SK-N-SH (cell line): ENCODE data around the gene KRTAP5-8. TPM values are rescaled to one million over a fixed set of nuclear protein-coding genes. Genes with fewer than 3 reads are reported as not detected.

Source experiments
- CTCF ChIA-PET: fragments of 300-600, 350-600 bp; formaldehyde crosslinking; extraction: SDS; loops from one replicate; lab custom pipeline; 2021; lab: Yijun Ruan, JAX
- POLR2A ChIA-PET: fragments of 350-600 bp; sonication (Branson Sonifier 250); formaldehyde crosslinking; extraction: SDS; loops from one replicate; lab custom pipeline; 2020; ENCODE audit warnings: antibody characterized with exemption, inconsistent platforms; lab: Yijun Ruan, JAX
- DNase-seq: peaks from one replicate; pipeline ENCODE4 v3.0.0; 2012
- H2AFZ ChIP-seq: fragments of 200-600 bp; sonication (generic); 2 replicates; pipeline ENCODE4 v1.8.1; 2016; ENCODE audit warnings: antibody characterized with exemption, mild to moderate bottlenecking, low read depth
- H3F3A ChIP-seq: fragments of 200-600 bp; sonication (generic); replicated peaks from 2 replicates; pipeline ENCODE3; 2016; ENCODE audit warnings: antibody characterized with exemption, mild to moderate bottlenecking; ENCODE audit not compliant: insufficient read depth
- H3K27ac ChIP-seq, 2 experiments: fragments of 200-500 bp in 1 of 2; fragments of 200-600 bp in 1 of 2; sonication (Bioruptor generic) in 1 of 2; sonication (generic), shearing (Covaris generic) in 1 of 2; 2 replicates each; pipeline versions ENCODE4 v1.5.1 to v1.6.1; 2014 to 2016; ENCODE audit warnings: low read depth in 2 of 2, inconsistent platforms in 1 of 2, low read length in 1 of 2, mild to moderate bottlenecking in 1 of 2, mixed read lengths in 1 of 2
- H3K27me3 ChIP-seq: fragments of 200-600 bp; sonication (generic), shearing (Covaris generic); 2 replicates; pipeline ENCODE4 v1.6.1; 2016; ENCODE audit warnings: mixed run types; ENCODE audit not compliant: insufficient read depth
- H3K36me3 ChIP-seq, 2 experiments: fragments of 200-500 bp in 1 of 2; fragments of 200-600 bp in 1 of 2; sonication (Bioruptor generic) in 1 of 2; sonication (generic) in 1 of 2; replicated peaks in 1 of 2; 2 replicates each; pipeline versions ENCODE3 to v1.5.1; 2014 to 2016; ENCODE audit warnings: low read length in 1 of 2, mild to moderate bottlenecking in 1 of 2; ENCODE audit not compliant: insufficient read depth in 2 of 2, control insufficient read depth in 1 of 2
- H3K4me1 ChIP-seq, 2 experiments: fragments of 200-500 bp in 1 of 2; fragments of 200-600 bp in 1 of 2; sonication (Bioruptor generic) in 1 of 2; sonication (generic), shearing (Covaris generic) in 1 of 2; 2 replicates each; pipeline versions ENCODE4 v1.5.1 to v1.6.1; 2014 to 2016; ENCODE audit warnings: low read depth in 1 of 2, low read length in 1 of 2, mixed run types in 1 of 2; ENCODE audit not compliant: insufficient read depth in 2 of 2, control insufficient read depth in 1 of 2
- H3K4me2 ChIP-seq: fragments of 200-600 bp; sonication (generic), shearing (Covaris generic); 2 replicates; pipeline ENCODE4 v1.6.1; 2017; ENCODE audit warnings: mixed run types
- H3K4me3 ChIP-seq, 2 experiments: fragments of 200-500 bp in 1 of 2; fragments of 200-600 bp in 1 of 2; sonication (Bioruptor generic) in 1 of 2; sonication (generic), shearing (Covaris generic) in 1 of 2; 2 replicates each; pipeline versions ENCODE4 v1.5.1 to v1.8.1; 2014 to 2016; ENCODE audit warnings: low read depth in 2 of 2, inconsistent platforms in 1 of 2, low read length in 1 of 2, mild to moderate bottlenecking in 1 of 2, mixed read lengths in 1 of 2, moderate library complexity in 1 of 2
- H3K79me2 ChIP-seq: fragments of 200-600 bp; sonication (generic); 2 replicates; pipeline ENCODE4 v1.8.1; 2017; ENCODE audit warnings: mild to moderate bottlenecking; ENCODE audit not compliant: insufficient read depth
- H3K9ac ChIP-seq: fragments of 200-600 bp; sonication (generic); 2 replicates; pipeline ENCODE4 v1.6.1; 2017; ENCODE audit warnings: mixed run types
- H3K9me2 ChIP-seq: fragments of 200-600 bp; sonication (generic); 2 replicates; pipeline ENCODE4 v1.6.1; 2017; ENCODE audit warnings: mixed run types
- H3K9me3 ChIP-seq: fragments of 200-600 bp; sonication (generic); 2 replicates; pipeline ENCODE4 v1.6.1; 2017; ENCODE audit warnings: mixed run types, mild to moderate bottlenecking, moderate library complexity
- H4K20me1 ChIP-seq: fragments of 200-600 bp; sonication (generic); 2 replicates; pipeline ENCODE4 v1.6.1; 2017; ENCODE audit warnings: mild to moderate bottlenecking, mixed run types; ENCODE audit not compliant: insufficient read depth
- CTCF ChIP-seq: fragments of 200-600 bp; sonication (generic); IDR thresholded peaks from 2 replicates; pipeline ENCODE4 v1.6.1; 2017; ENCODE audit warnings: antibody characterized with exemption, mild to moderate bottlenecking, moderate library complexity
- FOXM1 ChIP-seq: IDR thresholded peaks from 2 replicates; pipeline ENCODE4 v1.4.0; 2012; ENCODE audit warnings: low read depth, mild to moderate bottlenecking
- MEF2A ChIP-seq: IDR thresholded peaks from 2 replicates; pipeline ENCODE4 v1.4.0; 2012; ENCODE audit warnings: low read depth, borderline replicate concordance
- NRF1 ChIP-seq: IDR thresholded peaks from 2 replicates; pipeline ENCODE4 v1.6.1; 2012; ENCODE audit warnings: low read depth, mild to moderate bottlenecking, low read length
- RAD21 ChIP-seq: IDR thresholded peaks from 2 replicates; pipeline ENCODE4 v1.6.1; 2012; ENCODE audit warnings: mild to moderate bottlenecking, low read length
- RXRA ChIP-seq: IDR thresholded peaks from 2 replicates; pipeline ENCODE4 v1.4.0; 2012; ENCODE audit warnings: low read depth, mild to moderate bottlenecking, borderline replicate concordance
- SMC3 ChIP-seq: IDR thresholded peaks from 2 replicates; pipeline ENCODE4 v1.6.1; 2012; ENCODE audit warnings: low read depth, low read length, improper control_type of control experiment
- TAF1 ChIP-seq: IDR thresholded peaks from 2 replicates; pipeline ENCODE4 v1.6.1; 2012; ENCODE audit warnings: low read depth, mild to moderate bottlenecking, low read length, moderate library complexity, borderline replicate concordance
- WGBS: methylation state at CpG from one replicate; pipeline ENCODE4 v1.1.6; 2017; ENCODE audit warnings: low lambda C conversion rate; 5-methylcytosine and 5-hydroxymethylcytosine counted together
- polyA plus RNA-seq, 3 experiments: library from polyadenylated mRNA; depleted of rRNA; stranded (reverse); fragments of >200 nt; gene quantifications; 2 replicates each; pipeline ENCODE4 v1.2.3, GENCODE V29; 2012
- TF ChIP-seq, protein P1 (sequence below): IDR thresholded peaks from 2 replicates; pipeline ENCODE4 v1.4.0; 2012; ENCODE audit warnings: low read depth, borderline replicate concordance

The KRTAP5-8 gene
- polyA plus RNA-seq, 1 of the 3 experiments (the other 2 are of a cell fraction) = not detected

GRCh38 chr11:71542879-71543777 is 5.3 kb downstream of the KRTAP5-8 start (continued):
- TF ChIP-seq CTCF = no peak
- TF ChIP-seq MEF2A = no peak
- TF ChIP-seq RXRA = no peak
- TF ChIP-seq RAD21 = no peak

DNA sequence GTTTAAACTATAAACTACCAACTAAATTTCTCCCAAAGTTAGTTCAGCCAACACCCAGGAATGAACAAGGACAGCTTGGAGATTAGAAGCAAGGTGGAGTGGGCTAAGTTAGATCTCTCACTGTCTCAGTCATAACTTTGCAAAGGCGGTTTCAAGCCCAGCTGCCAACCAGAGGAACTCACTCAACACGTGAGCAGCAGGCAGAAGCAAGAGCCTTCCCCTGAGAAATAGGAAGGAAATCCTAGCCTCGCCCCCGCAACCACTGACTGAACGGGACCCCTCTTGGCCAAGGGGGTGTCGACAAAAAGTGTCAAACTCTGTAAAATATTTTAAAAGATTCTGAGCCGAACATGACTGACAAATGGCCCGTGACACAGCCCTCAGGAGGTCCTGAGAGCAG is 6.0 kb downstream of the KRTAP5-8 start:
- WGBS = 44% methylated on average over 8 of the region's 8 CpGs
- Histone ChIP-seq H3K4me3 (no peak overlapping the region), H3K4me2 (no peak overlapping the region), H3K27ac (no peak overlapping the region; a peak in 1 of 4 replicates), H3K4me1 (peaks cover 0 to 10% of the 10 kb centered on the region in 2 experiments; a peak in 1 of 4 replicates), H3K9me2 (no peaks in the 10 kb centered on the region), H3K79me2 (no peaks in the 10 kb centered on the region), H4K20me1 (no peaks in the 10 kb centered on the region), H2AFZ (no peak overlapping the region), H3F3A (no peaks in the 10 kb centered on the region), H3K9me3 (no peaks in the 10 kb centered on the region), H3K36me3 (no peaks in the 10 kb centered on the region), H3K27me3 (no peaks in the 10 kb centered on the region), H3K9ac (no peak overlapping the region)
- ChIA-PET POLR2A (no interaction called here), CTCF (interaction anchor here (1.2 kb wide), 1 partner anchor 37 kb away, joined by 3 read pairs; no protein-coding TSS in a partner anchor)
- DNase-seq = no peak
- no peak for TF ChIP-seq RAD21
- no peak for TF ChIP-seq TAF1
- TF ChIP-seq, protein P1, sequence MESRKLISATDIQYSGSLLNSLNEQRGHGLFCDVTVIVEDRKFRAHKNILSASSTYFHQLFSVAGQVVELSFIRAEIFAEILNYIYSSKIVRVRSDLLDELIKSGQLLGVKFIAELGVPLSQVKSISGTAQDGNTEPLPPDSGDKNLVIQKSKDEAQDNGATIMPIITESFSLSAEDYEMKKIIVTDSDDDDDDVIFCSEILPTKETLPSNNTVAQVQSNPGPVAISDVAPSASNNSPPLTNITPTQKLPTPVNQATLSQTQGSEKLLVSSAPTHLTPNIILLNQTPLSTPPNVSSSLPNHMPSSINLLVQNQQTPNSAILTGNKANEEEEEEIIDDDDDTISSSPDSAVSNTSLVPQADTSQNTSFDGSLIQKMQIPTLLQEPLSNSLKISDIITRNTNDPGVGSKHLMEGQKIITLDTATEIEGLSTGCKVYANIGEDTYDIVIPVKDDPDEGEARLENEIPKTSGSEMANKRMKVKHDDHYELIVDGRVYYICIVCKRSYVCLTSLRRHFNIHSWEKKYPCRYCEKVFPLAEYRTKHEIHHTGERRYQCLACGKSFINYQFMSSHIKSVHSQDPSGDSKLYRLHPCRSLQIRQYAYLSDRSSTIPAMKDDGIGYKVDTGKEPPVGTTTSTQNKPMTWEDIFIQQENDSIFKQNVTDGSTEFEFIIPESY = no peak
- TF ChIP-seq SMC3 = no peak
- no peak for TF ChIP-seq NRF1
- no peak for TF ChIP-seq CTCF
- no peak for TF ChIP-seq FOXM1
- no peak for TF ChIP-seq RXRA
